Activated T-helper 1 cell treated with anti-CD3 and anti-CD28 coated beads, Interleukin-2, amount 50 U/mL, for 16 hours (primary cell): ENCODE results near the gene EHF.
"Not testable (repeated sequence)": the region's sequence is repeated elsewhere in the genome, so short reads cannot be mapped to it uniquely, and the experiment has no call there.

Source experiments
- DNase-seq, 2 donors: peaks; one replicate each; pipeline ENCODE4 v3.0.0-alpha.2; 2020; ENCODE audit warnings: low read depth in 1 of 2, low spot score in 1 of 2

EHF gene

GRCh38 chr11:34620820-34621792, at the start of gene EHF:
TSS of gene EHF (plus strand) at chr11:34621093. CDS start at chr11:34642631, 21,538 bp downstream.
- no peak for DNase-seq

- DNase-seq = no peak
Measured at GRCh38 chr11:34573537-34573936, 47.4 kb upstream of the EHF start.

- DNase-seq = no peak
Measured at GRCh38 chr11:34575261-34575660, 45.6 kb upstream of the EHF start.

GRCh38 chr11:34575671-34576070, 45.2 kb upstream of the EHF start:
- DNase-seq = no peak

- DNase-seq = no peak
Measured at GRCh38 chr11:34576331-34576730, 44.6 kb upstream of the EHF start.

GRCh38 chr11:34583818-34584217, 37.1 kb upstream of the EHF start:
- DNase-seq = no peak

- DNase-seq = no peak
Measured at GRCh38 chr11:34585304-34585734, 35.6 kb upstream of the EHF start.

GRCh38 chr11:34585735-34586487, 35.0 kb upstream of the EHF start:
- no peak for DNase-seq

GRCh38 chr11:34586488-34587281, 34.2 kb upstream of the EHF start:
- no peak for DNase-seq

- DNase-seq = no peak
Measured at GRCh38 chr11:34587282-34587677, 33.6 kb upstream of the EHF start.

- no peak for DNase-seq
Measured at GRCh38 chr11:34588023-34588422, 32.9 kb upstream of the EHF start.

GRCh38 chr11:34588701-34589100, 32.2 kb upstream of the EHF start:
- DNase-seq = no peak

- DNase-seq = not testable (repeated sequence)
Measured at GRCh38 chr11:34589177-34589576, 31.7 kb upstream of the EHF start.

- no peak for DNase-seq
Measured at GRCh38 chr11:34593085-34593484, 27.8 kb upstream of the EHF start.

GRCh38 chr11:34594603-34595002, 26.3 kb upstream of the EHF start:
- no peak for DNase-seq

- DNase-seq = no peak
Measured at GRCh38 chr11:34595391-34595790, 25.5 kb upstream of the EHF start.

- no peak for DNase-seq
Measured at GRCh38 chr11:34595960-34596644, 24.8 kb upstream of the EHF start.

GRCh38 chr11:34599406-34599945, 21.4 kb upstream of the EHF start:
- DNase-seq = no peak

- no peak for DNase-seq
Measured at GRCh38 chr11:34600339-34601084, 20.4 kb upstream of the EHF start.

GRCh38 chr11:34601085-34601444, 19.8 kb upstream of the EHF start:
- no peak for DNase-seq
